ENCODE data around the gene CFC1B. TPM values are rescaled to one million over a fixed set of nuclear protein-coding genes. Genes with fewer than 3 reads are reported as not detected.
"Not testable (repeated sequence)": the region's sequence is repeated elsewhere in the genome, so short reads cannot be mapped to it uniquely, and the experiment has no call there.

Gene CFC1B
- total RNA-seq, 1 experiment from 2014 or later: not detected

DNA sequence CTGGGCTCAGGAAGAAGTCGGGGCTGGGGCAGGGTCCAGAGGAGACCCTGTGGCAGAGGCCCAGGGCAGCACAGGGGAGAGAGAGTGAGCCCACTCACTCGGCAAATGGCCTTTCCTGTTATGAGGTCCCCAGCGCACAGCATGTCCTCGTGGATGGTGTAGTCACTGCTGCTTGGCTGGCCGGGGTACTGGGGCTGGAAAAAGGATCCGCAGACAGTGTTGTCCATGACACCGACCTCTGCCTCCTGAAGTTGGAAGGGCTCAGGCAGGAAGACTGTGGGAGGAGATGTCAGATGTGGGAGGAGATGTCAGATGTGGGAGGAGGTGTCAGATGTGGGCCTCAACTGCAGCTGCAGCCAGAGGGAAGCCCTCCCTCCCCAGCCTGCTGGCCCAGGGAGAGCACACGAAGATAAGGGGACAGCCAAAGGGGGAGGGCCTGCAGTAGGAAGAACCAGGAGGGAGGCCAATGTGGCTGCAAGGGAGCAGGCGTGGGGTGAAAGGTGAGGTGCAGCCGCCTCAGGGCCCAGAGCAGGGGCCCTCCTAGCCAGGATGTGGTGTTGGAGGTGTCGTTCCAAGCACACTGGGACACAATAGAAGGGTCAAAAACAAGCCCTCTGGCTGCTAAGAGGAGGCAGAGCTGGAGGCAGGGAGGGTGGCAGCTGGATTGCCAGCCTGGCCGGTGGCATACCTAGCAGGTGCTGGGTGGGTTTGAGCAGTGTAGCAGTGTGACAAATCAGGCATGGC is 22.9 kb downstream of the CFC1B start:
- H3K4me1 ChIP-seq; H3K27me3 ChIP-seq; DNase-seq; H3K27ac ChIP-seq; H3K9me3 ChIP-seq (replicated peaks); H3K36me3 ChIP-seq; H3K4me3 ChIP-seq: not testable (repeated sequence)

DNA sequence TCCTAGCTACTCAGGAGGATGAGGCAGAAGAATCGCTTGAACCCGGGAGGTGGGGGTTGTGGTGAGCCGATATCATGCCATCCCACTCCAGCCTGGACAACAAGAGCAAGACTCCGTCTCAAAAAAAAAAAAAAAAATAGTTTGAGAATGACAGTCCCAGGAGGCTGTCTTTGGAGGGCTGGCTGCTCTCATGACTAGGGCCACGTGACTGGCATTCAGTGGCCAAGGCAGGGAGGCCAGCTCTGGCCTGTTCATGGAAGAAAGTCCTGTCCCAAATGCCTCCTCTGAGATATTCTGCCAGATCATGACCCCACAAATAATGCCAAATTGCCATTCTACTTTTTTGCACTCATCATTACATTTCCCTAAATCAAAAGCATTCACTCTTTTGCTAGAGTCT is 24.0 kb downstream of the CFC1B start:
- H3K36me3 ChIP-seq; H3K9me3 ChIP-seq (replicated peaks); DNase-seq; H3K4me3 ChIP-seq; H3K4me1 ChIP-seq; H3K27ac ChIP-seq; H3K27me3 ChIP-seq: not testable (repeated sequence)

DNA sequence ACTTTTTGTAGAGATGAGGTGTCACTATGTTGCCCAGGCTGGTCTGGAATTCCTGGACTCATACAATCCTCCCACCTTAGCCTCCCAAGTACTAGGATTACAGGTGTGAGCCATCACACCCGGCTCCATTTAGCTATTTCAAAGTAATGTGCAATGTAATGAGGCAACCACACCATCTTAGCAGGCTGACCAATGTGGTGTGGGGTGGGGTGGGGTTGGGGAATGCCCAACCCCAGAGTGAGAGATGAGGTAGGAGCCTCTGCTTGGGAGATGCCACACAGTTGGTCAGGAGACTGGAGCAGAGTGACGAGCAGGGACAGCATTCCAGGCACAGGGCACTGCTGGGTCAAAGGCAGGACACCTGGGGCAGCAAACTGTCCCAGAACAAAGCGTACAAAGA is 27.4 kb downstream of the CFC1B start:
- not testable (repeated sequence) for H3K27ac ChIP-seq; H3K36me3 ChIP-seq; H3K4me1 ChIP-seq; DNase-seq; H3K27me3 ChIP-seq; H3K4me3 ChIP-seq; H3K9me3 ChIP-seq (replicated peaks)

DNA sequence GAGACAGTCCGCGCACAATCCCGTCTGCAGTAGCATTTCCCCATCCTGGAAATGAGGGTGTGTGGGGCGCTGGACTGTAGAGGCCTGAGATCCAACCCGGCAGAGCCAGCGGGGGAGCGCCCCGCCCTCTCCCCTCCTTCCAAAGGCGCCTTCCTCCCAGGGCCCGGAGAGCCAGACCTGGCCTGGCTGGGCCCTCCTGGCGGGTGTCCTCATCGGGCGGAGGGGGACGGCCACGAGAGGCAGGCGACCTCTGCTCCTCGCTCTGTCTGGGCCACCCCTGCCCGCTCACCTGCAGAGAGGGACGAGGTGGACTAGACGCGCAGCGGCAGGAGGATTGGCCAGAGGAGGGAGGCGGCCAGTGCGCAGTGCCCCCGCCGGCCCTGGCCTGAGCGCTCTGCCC is 28.5 kb downstream of the CFC1B start:
- not testable (repeated sequence) for H3K4me3 ChIP-seq; H3K36me3 ChIP-seq; DNase-seq; H3K4me1 ChIP-seq; H3K27me3 ChIP-seq; H3K27ac ChIP-seq; H3K9me3 ChIP-seq (replicated peaks)

DNA sequence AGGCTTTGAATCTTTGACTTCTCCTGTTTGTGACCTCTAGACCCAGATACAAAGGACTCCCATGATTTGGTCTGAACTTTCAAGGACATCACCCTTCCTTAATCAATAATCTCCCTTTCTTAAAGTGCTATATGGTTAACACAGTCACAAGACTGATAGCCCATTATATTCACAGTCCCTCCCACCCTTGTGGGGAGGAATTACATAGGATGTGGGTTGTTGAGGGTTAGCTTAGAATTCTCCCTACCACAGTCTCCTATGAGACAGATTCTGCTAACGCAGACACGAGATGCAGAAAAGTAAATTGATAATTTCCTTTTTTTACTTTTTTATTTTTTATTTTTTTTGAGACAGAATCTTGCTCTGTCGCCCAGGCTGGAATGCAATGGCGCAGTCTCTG is 33.2 kb downstream of the CFC1B start:
- H3K4me3 ChIP-seq; H3K4me1 ChIP-seq; H3K36me3 ChIP-seq; H3K27ac ChIP-seq; DNase-seq; H3K9me3 ChIP-seq (replicated peaks); H3K27me3 ChIP-seq: not testable (repeated sequence)

DNA sequence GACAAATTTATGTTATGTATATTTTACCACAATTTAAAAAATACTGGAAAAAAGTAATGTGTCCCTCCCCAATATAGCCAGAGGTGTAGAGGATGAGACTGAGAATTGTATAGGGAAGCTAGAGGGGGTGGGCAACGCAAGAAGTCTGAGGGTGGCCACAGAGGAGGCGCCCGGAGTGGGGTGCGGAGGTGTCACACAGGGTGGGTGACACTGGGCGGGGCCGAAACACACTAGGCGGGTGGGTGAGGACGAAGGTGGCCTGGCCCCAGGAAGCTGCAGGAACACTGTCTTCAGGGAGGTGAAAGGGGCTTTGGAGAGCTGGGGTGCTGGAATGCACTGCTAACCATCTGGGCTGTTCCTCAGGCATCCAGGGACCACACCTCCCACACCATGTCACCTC is 35.4 kb downstream of the CFC1B start:
- not testable (repeated sequence) for H3K27me3 ChIP-seq; H3K9me3 ChIP-seq (replicated peaks); H3K27ac ChIP-seq; H3K36me3 ChIP-seq; H3K4me3 ChIP-seq; DNase-seq; H3K4me1 ChIP-seq

DNA sequence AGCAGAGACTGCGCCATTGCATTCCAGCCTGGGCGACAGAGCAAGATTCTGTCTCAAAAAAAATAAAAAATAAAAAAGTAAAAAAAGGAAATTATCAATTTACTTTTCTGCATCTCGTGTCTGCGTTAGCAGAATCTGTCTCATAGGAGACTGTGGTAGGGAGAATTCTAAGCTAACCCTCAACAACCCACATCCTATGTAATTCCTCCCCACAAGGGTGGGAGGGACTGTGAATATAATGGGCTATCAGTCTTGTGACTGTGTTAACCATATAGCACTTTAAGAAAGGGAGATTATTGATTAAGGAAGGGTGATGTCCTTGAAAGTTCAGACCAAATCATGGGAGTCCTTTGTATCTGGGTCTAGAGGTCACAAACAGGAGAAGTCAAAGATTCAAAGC is 45.1 kb downstream of the CFC1B start:
- not testable (repeated sequence) for H3K36me3 ChIP-seq; H3K9me3 ChIP-seq (replicated peaks); DNase-seq

DNA sequence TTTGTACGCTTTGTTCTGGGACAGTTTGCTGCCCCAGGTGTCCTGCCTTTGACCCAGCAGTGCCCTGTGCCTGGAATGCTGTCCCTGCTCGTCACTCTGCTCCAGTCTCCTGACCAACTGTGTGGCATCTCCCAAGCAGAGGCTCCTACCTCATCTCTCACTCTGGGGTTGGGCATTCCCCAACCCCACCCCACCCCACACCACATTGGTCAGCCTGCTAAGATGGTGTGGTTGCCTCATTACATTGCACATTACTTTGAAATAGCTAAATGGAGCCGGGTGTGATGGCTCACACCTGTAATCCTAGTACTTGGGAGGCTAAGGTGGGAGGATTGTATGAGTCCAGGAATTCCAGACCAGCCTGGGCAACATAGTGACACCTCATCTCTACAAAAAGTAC is 50.9 kb downstream of the CFC1B start:
- DNase-seq; H3K27me3 ChIP-seq; H3K27ac ChIP-seq; H3K36me3 ChIP-seq; H3K4me1 ChIP-seq; H3K9me3 ChIP-seq (replicated peaks); H3K4me3 ChIP-seq: not testable (repeated sequence)

More for the DNA sequence above, 45.1 kb downstream of the CFC1B start:
- not testable (repeated sequence) for H3K4me1 ChIP-seq, H3K27me3 ChIP-seq, H3K27ac ChIP-seq, H3K4me3 ChIP-seq

DNA sequence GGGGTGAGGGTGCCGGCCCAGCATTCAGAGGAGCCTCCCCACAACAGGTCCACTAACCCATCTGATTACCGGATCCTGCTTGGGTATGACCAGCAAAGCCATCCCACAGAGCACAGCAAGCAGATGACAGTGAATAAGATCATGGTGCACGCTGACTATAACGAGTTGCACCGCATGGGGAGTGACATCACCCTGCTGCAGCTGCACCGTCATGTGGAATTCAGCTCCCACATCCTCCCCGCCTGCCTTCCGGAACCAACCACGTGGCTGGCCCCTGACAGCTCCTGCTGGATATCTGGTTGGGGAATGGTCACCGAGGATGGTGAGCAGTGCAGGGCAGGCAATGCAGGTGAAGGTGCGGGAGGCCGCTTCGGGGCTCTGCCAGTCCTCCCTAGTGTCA is 53.2 kb downstream of the CFC1B start:
- H3K27ac ChIP-seq; H3K9me3 ChIP-seq (replicated peaks): not testable (repeated sequence)

DNA sequence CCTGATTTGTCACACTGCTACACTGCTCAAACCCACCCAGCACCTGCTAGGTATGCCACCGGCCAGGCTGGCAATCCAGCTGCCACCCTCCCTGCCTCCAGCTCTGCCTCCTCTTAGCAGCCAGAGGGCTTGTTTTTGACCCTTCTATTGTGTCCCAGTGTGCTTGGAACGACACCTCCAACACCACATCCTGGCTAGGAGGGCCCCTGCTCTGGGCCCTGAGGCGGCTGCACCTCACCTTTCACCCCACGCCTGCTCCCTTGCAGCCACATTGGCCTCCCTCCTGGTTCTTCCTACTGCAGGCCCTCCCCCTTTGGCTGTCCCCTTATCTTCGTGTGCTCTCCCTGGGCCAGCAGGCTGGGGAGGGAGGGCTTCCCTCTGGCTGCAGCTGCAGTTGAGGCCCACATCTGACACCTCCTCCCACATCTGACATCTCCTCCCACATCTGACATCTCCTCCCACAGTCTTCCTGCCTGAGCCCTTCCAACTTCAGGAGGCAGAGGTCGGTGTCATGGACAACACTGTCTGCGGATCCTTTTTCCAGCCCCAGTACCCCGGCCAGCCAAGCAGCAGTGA is 55.3 kb downstream of the CFC1B start:
- H3K9me3 ChIP-seq (replicated peaks); H3K36me3 ChIP-seq; H3K4me3 ChIP-seq; H3K4me1 ChIP-seq; DNase-seq; H3K27ac ChIP-seq; H3K27me3 ChIP-seq: not testable (repeated sequence)

More for the DNA sequence above, 53.2 kb downstream of the CFC1B start:
- H3K36me3 ChIP-seq, DNase-seq, H3K4me1 ChIP-seq, H3K27me3 ChIP-seq, H3K4me3 ChIP-seq: not testable (repeated sequence)

DNA sequence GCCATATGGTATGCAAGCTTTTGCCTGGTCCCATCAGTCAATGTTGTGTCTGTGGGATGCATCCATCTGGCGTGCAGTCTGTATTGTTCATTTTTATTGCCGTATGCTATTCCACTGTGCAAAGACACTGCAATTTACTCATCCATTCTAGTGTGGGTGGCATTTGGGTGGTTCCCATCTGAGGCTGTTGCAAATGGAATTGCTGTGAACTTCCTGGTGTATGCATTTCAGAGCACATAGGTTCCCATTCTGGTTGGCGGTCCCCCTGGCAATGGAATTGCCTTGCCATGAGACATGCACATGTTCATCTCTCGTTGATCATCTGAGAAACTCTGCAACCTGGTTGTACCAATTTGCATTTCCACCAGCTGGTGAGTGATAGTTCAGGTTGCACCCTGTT is 56.5 kb downstream of the CFC1B start:
- not testable (repeated sequence) for H3K27ac ChIP-seq; H3K4me1 ChIP-seq; DNase-seq; H3K4me3 ChIP-seq; H3K9me3 ChIP-seq (replicated peaks); H3K36me3 ChIP-seq; H3K27me3 ChIP-seq

Other genes with a start within 250 kb of the CFC1B start
- gene IMP4, start 178.3 kb upstream of the CFC1B start, total RNA-seq (2014; rRNA removed; shearing (Covaris generic)): 74.0 and 77.6 TPM in 2 replicates
- 15.4 and 18.6 TPM in 2 replicates for gene PTPN18, start 165.2 kb upstream of the CFC1B start, total RNA-seq (2014; rRNA removed; shearing (Covaris generic))
- gene POTEI, start 11.9 kb upstream of the CFC1B start, total RNA-seq (2014; rRNA removed; shearing (Covaris generic)): 0.25 and 0.47 TPM in 2 replicates
- gene CFC1, start 78.4 kb downstream of the CFC1B start, total RNA-seq (2014; rRNA removed; shearing (Covaris generic)): not detected in 2 replicates
- gene POTEJ, start 90.2 kb downstream of the CFC1B start, total RNA-seq (2014; rRNA removed; shearing (Covaris generic)): 0.06 TPM in 1 of 2 replicates, not detected in the other
- gene GPR148, start 207.8 kb downstream of the CFC1B start, total RNA-seq (2014; rRNA removed; shearing (Covaris generic)): not detected in 2 replicates
- gene AMER3, start 234.3 kb downstream of the CFC1B start, total RNA-seq (2014; rRNA removed; shearing (Covaris generic)): not detected in 2 replicates

Data from SJCRH30 (cell line).